H1 (cell line): ENCODE data around the gene LAMC3. TPM values are rescaled to one million over a fixed set of nuclear protein-coding genes. Genes with fewer than 3 reads are reported as not detected.

Experiments used
- CTCF ChIA-PET: fragments of 300-600 bp; sonication (Branson Sonifier 250); formaldehyde crosslinking; loops from one replicate; lab custom pipeline; 2021; ENCODE audit not compliant: partially characterized antibody; lab: Charles Lee
- POLR2A ChIA-PET: fragments of 300-600 bp; sonication (Branson Sonifier 250); formaldehyde crosslinking; loops from one replicate; lab custom pipeline; 2021; ENCODE audit warnings: inconsistent platforms; ENCODE audit not compliant: partially characterized antibody; lab: Charles Lee
- DNase-seq, 2 experiments: peaks; one replicate each; pipeline versions ENCODE4 v3.0.0 to v3.0.0-alpha.2; 2010 to 2022; ENCODE audit warnings: low spot score in 2 of 2, low read depth in 1 of 2, mixed read lengths in 1 of 2
- FAIRE-seq: peaks from 2 replicates; lab custom pipeline; 2011; peaks lifted over from hg19 to GRCh38; lab: Jason Lieb, UNC
- H2AFZ ChIP-seq: 2 replicates; pipeline ENCODE4 v1.8.1; 2012; ENCODE audit warnings: low read length, inconsistent platforms
- H2AK5ac ChIP-seq: 2 replicates; pipeline ENCODE4 v1.6.1; 2013; ENCODE audit warnings: low read depth, low read length
- H2BK120ac ChIP-seq: replicated peaks from 2 replicates; pipeline ENCODE3; 2013; ENCODE audit warnings: low read depth, low read length, inconsistent platforms
- H2BK12ac ChIP-seq: 2 replicates; pipeline ENCODE4 v1.6.1; 2013; ENCODE audit warnings: low read depth, low read length
- H2BK15ac ChIP-seq: 2 replicates; pipeline ENCODE4 v1.6.1; 2013; ENCODE audit warnings: low read length
- H2BK20ac ChIP-seq: 2 replicates; pipeline ENCODE4 v1.6.1; 2013; ENCODE audit warnings: low read length
- H2BK5ac ChIP-seq: 2 replicates; pipeline ENCODE4 v1.6.1; 2013; ENCODE audit warnings: low read depth, low read length
- H3K14ac ChIP-seq: 2 replicates; pipeline ENCODE4 v1.6.1; 2013; ENCODE audit warnings: inconsistent platforms; ENCODE audit not compliant: insufficient read length
- H3K18ac ChIP-seq: 2 replicates; pipeline ENCODE4 v1.6.1; 2013; ENCODE audit warnings: low read length; ENCODE audit errors: extremely low read depth
- H3K23ac ChIP-seq: 2 replicates; pipeline ENCODE4 v1.6.1; 2013; ENCODE audit warnings: inconsistent platforms; ENCODE audit not compliant: insufficient read length
- H3K23me2 ChIP-seq: 2 replicates; pipeline ENCODE4 v1.6.1; 2013; ENCODE audit warnings: low read depth, low read length
- H3K27ac ChIP-seq: 2 replicates; pipeline ENCODE4 v1.6.1; 2011; ENCODE audit warnings: low read depth, low read length, inconsistent platforms
- H3K27me3 ChIP-seq, 4 experiments: replicated peaks in 1 of 4; 1 replicate in 1 of 4; 2 replicates in 3 of 4; pipeline versions ENCODE4 v1.6.1 to v1.8.1; 2011 to 2013; ENCODE audit warnings: low read length in 3 of 4, mild to moderate bottlenecking in 3 of 4, inconsistent platforms in 2 of 4, mixed read lengths in 2 of 4, moderate library complexity in 1 of 4; ENCODE audit not compliant: control insufficient read depth in 3 of 4, insufficient read depth in 3 of 4; ENCODE audit errors: extremely low read depth in 1 of 4
- H3K36me3 ChIP-seq, 4 experiments: 2 replicates each; pipeline versions ENCODE4 v1.6.1 to v1.8.1; 2011 to 2013; ENCODE audit warnings: mild to moderate bottlenecking in 4 of 4, low read length in 3 of 4, moderate library complexity in 2 of 4, control low read depth in 1 of 4, inconsistent platforms in 1 of 4; ENCODE audit not compliant: insufficient read depth in 4 of 4, control insufficient read depth in 2 of 4
- H3K4ac ChIP-seq: replicated peaks from 2 replicates; pipeline ENCODE3; 2013; ENCODE audit warnings: low read length, low read depth, mixed read lengths, inconsistent platforms; ENCODE audit not compliant: insufficient read length
- H3K4me1 ChIP-seq, 4 experiments: replicated peaks in 1 of 4; 1 replicate in 1 of 4; 2 replicates in 3 of 4; pipeline versions ENCODE4 v1.6.1 to v1.8.1; 2011 to 2013; ENCODE audit warnings: low read length in 3 of 4, inconsistent platforms in 2 of 4, mixed read lengths in 1 of 4; ENCODE audit not compliant: insufficient read depth in 4 of 4, control insufficient read depth in 3 of 4
- H3K4me2 ChIP-seq, 2 experiments: 2 replicates each; pipeline versions ENCODE4 v1.6.1 to v1.8.1; 2011 to 2013; ENCODE audit warnings: low read depth in 2 of 2, low read length in 2 of 2, control low read depth in 1 of 2, inconsistent platforms in 1 of 2, mild to moderate bottlenecking in 1 of 2; ENCODE audit not compliant: insufficient read depth in 1 of 2
- H3K4me3 ChIP-seq, 4 experiments: fragments of 200-600, 300-600 bp in 1 of 4; sonication (generic), shearing (Covaris generic), sonication (Bioruptor Twin) in 1 of 4; 2 replicates each; pipeline versions ENCODE4 v1.5.1 to v1.8.1; 2011 to 2016; ENCODE audit warnings: low read length in 4 of 4, low read depth in 3 of 4, control low read depth in 2 of 4, inconsistent platforms in 2 of 4, mild to moderate bottlenecking in 2 of 4, mixed read lengths in 1 of 4, moderate library complexity in 1 of 4; ENCODE audit not compliant: insufficient read depth in 2 of 4; ENCODE audit errors: extremely low read depth in 1 of 4
- H3K56ac ChIP-seq: replicated peaks from 2 replicates; pipeline ENCODE3; 2013; ENCODE audit warnings: low read depth, mild to moderate bottlenecking, mixed read lengths, low read length, inconsistent platforms; ENCODE audit not compliant: insufficient read length
- H3K79me1 ChIP-seq: 2 replicates; pipeline ENCODE4 v1.6.1; 2013; ENCODE audit warnings: low read depth, low read length, control low read depth
- H3K79me2 ChIP-seq, 2 experiments: 2 replicates each; pipeline versions ENCODE4 v1.6.1 to v1.8.1; 2012 to 2013; ENCODE audit warnings: low read length in 2 of 2, mild to moderate bottlenecking in 2 of 2, inconsistent platforms in 1 of 2; ENCODE audit not compliant: insufficient read depth in 2 of 2, control insufficient read depth in 1 of 2
- H3K9ac ChIP-seq, 4 experiments: replicated peaks in 1 of 4; 1 replicate in 1 of 4; 2 replicates in 3 of 4; pipeline versions ENCODE4 v1.6.1 to v1.8.1; 2011 to 2013; ENCODE audit warnings: low read depth in 3 of 4, low read length in 3 of 4, control low read depth in 2 of 4, mild to moderate bottlenecking in 2 of 4, moderate library complexity in 2 of 4, inconsistent platforms in 1 of 4; ENCODE audit errors: extremely low read depth in 1 of 4
- H3K9me3 ChIP-seq, 2 experiments: 2 replicates each; pipeline versions ENCODE4 v1.6.1 to v1.8.1; 2012 to 2013; ENCODE audit warnings: mild to moderate bottlenecking in 2 of 2, moderate library complexity in 2 of 2, control low read depth in 1 of 2, inconsistent platforms in 1 of 2, low read depth in 1 of 2, low read length in 1 of 2, mixed read lengths in 1 of 2; ENCODE audit not compliant: insufficient read depth in 2 of 2
- H4K20me1 ChIP-seq, 2 experiments: replicated peaks in 1 of 2; 2 replicates each; pipeline versions ENCODE3 to v1.8.1; 2011 to 2013; ENCODE audit warnings: inconsistent platforms in 2 of 2, low read length in 2 of 2, mild to moderate bottlenecking in 1 of 2; ENCODE audit not compliant: insufficient read depth in 2 of 2, control insufficient read depth in 1 of 2
- H4K5ac ChIP-seq: 2 replicates; pipeline ENCODE4 v1.6.1; 2013; ENCODE audit warnings: low read length, low read depth, mixed read lengths, inconsistent platforms; ENCODE audit not compliant: insufficient read length
- H4K8ac ChIP-seq: 2 replicates; pipeline ENCODE4 v1.8.0; 2013; ENCODE audit warnings: mild to moderate bottlenecking, moderate library complexity, low read length, inconsistent platforms; ENCODE audit not compliant: insufficient read depth; ENCODE audit errors: extremely low read depth
- H4K91ac ChIP-seq: replicated peaks from 2 replicates; pipeline ENCODE3; 2013; ENCODE audit warnings: low read length, mixed read lengths, inconsistent platforms; ENCODE audit not compliant: insufficient read length
- CHD2 ChIP-seq: IDR thresholded peaks from 2 replicates; pipeline ENCODE4 v1.6.1; 2012; ENCODE audit warnings: low read length, improper control_type of control experiment
- CTBP2 ChIP-seq: IDR thresholded peaks from 2 replicates; pipeline ENCODE4 v1.7.0; 2011; ENCODE audit warnings: borderline replicate concordance, mild to moderate bottlenecking, moderate library complexity, mixed read lengths, low read length; ENCODE audit not compliant: insufficient read depth, insufficient read length
- KDM4A ChIP-seq: IDR thresholded peaks from one replicate; pipeline ENCODE4 v1.7.1; 2012; ENCODE audit warnings: low read depth, mild to moderate bottlenecking, moderate library complexity, low read length, inconsistent platforms; ENCODE audit not compliant: severe bottlenecking
- POU5F1 ChIP-seq: IDR thresholded peaks from 2 replicates; pipeline ENCODE4 v1.6.1; 2011; ENCODE audit warnings: low read depth, mild to moderate bottlenecking, low read length, moderate library complexity
- TAF7 ChIP-seq: optimal IDR thresholded peaks from 2 replicates; pipeline ENCODE3; 2011; ENCODE audit warnings: low read depth, mild to moderate bottlenecking, inconsistent platforms, low read length, moderate library complexity, borderline replicate concordance
- WGBS, 2 experiments: shearing (Covaris generic) in 1 of 2; methylation state at CpG; one replicate each; pipeline versions ENCODE4 v1.1.6 to v1.1.7; 2013 to 2015; ENCODE audit warnings: low lambda C conversion rate in 2 of 2, mixed read lengths in 2 of 2, inconsistent platforms in 1 of 2, low coverage in 1 of 2, missing lambda C conversion rate in 1 of 2; ENCODE audit not compliant: insufficient replicate concordance in 2 of 2, insufficient coverage in 1 of 2, insufficient read length in 1 of 2; ENCODE audit errors: extremely low coverage in 1 of 2, missing lambda C conversion rate in 1 of 2; 5-methylcytosine and 5-hydroxymethylcytosine counted together
- polyA plus RNA-seq, 7 experiments: library from polyadenylated mRNA; depleted of rRNA in 3 of 7; stranded (reverse) in 5 of 7; unstranded in 2 of 7; fragments of >200 nt in 5 of 7; fragments of 200-250 nt in 2 of 7; gene quantifications; 1 replicate in 5 of 7; 2 replicates in 1 of 7; 4 replicates in 1 of 7; pipeline versions ENCODE4 v1.2.1 to v1.2.3, GENCODE V29; 2011 to 2013; ENCODE audit warnings: missing spikeins in 2 of 7, mixed read lengths in 2 of 7
- total RNA-seq: library from RNA; stranded (reverse); fragmentation: NEBNext Ultra II Directional; extraction: Animal tissue kit (Norgen Biotek cat#: 25700); gene quantifications from 2 replicates; pipeline ENCODE4 v1.2.1, GENCODE V29; 2021

Gene LAMC3
- total and polyA plus RNA-seq, 2 of the 8 experiments (the other 6 are each of a cell fraction or from before 2014, with no cell fraction given): 9.3 to 12.3 TPM

- Histone ChIP-seq H3K4me3 (no peak overlapping the region), H3K14ac (no peak overlapping the region), H3K36me3 (peaks cover 32 to 77% (median 69%) of the 10 kb centered on the region in 4 experiments), H2BK120ac (no peak overlapping the region), H3K4me1 (no peaks in the 10 kb centered on the region), H2BK20ac (no peak overlapping the region), H3K27me3 (no peaks in the 10 kb centered on the region), H2BK12ac (no peak overlapping the region), H3K4ac (no peak overlapping the region), H3K23me2 (no peaks in the 10 kb centered on the region), H4K91ac (no peak overlapping the region), H3K4me2 (no peak overlapping the region), H3K56ac (no peak overlapping the region), H3K27ac (no peak overlapping the region), H3K9me3 (no peaks in the 10 kb centered on the region), H3K18ac (no peak overlapping the region), H4K8ac (no peak overlapping the region), H2BK5ac (no peak overlapping the region), H2AK5ac (no peak overlapping the region), H3K79me2 (no peaks in the 10 kb centered on the region), H4K20me1 (no peaks in the 10 kb centered on the region), H4K5ac (no peak overlapping the region), H3K23ac (no peak overlapping the region), H3K79me1 (no peaks in the 10 kb centered on the region), H2AFZ (no peak overlapping the region), H2BK15ac (no peak overlapping the region), H3K9ac (no peak overlapping the region)
- WGBS, 2 experiments: 94% methylated on average over 2 of the region's 2 CpGs; no CpG with 5 or more reads in 1 of the 2 experiments
- CTCF ChIA-PET: no interaction called here
- TF ChIP-seq CHD2 (no peak), CTBP2 (no peak), POU5F1 (no peak), TAF7 (no peak), KDM4A (no peak)
- POLR2A ChIA-PET: no interaction called here
- FAIRE-seq (no peak), DNase-seq (no peak)
These were observed 129.7 kb downstream of the LAMC3 start for GRCh38 chr9:131138676-131139075.
